Body of pancreas (tissue), 4 donors: ENCODE results near the gene E2F1.

ENCODE experiments used
- POLR2A ChIP-seq, 3 donors: fragments of 450-650 bp; IDR thresholded peaks; one replicate each; pipeline ENCODE4 v1.6.1; 2016; ENCODE audit warnings: antibody characterized with exemption in 3 of 3, mild to moderate bottlenecking in 2 of 3
- TF ChIP-seq, protein P1 (sequence below), 7 experiments: fragments of 450-650 bp in 4 of 7; fragments of 200-600 bp in 3 of 7; sonication (generic) in 3 of 7; IDR thresholded peaks; one replicate each; pipeline ENCODE4 v1.5.1; 2016 to 2019; ENCODE audit warnings: antibody characterized with exemption in 7 of 7

DNA sequence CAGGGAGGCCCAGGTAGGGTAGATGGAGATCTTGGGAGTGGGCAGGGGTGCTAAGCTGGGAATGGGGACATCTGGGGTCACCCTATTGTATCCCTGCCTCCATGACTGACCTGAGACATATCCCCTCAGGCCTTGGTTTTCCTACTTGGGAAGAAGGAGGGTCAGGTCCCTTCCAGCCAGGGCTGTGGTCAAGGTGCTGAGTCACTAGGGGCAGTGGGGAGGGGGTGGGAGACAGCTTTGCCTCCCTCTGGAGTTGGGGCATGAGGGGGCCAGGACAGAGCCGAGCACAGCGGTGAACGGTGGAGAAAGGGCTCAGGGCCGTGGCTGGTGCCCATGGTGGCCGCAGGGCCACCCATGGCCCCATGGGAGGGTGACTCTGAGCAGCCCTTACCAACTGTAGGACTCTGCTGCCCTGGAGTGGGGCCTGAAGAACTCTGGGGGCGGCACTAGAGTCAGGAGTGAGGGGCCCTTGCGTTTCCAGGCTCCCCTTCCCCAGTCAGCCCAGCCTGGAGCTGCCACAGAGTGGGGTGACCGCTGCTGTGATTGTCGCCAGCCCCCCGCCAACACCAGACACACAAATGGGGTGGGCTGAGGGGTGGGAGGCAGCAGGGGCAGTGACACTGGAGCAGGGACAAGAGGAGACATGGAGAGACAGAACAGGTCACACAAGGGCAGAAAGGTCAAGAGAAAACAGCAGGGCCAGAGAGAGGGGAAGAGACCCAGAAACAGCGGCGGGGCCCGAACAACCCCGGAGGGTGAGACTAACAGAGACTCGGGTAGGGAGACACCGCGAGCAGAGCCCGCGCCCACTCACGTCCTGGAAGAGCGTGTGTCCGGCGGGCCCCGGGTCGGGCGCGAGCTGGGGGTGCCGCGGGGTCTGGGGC, 12.5 kb downstream of the E2F1 start:
- TF ChIP-seq, protein P1, sequence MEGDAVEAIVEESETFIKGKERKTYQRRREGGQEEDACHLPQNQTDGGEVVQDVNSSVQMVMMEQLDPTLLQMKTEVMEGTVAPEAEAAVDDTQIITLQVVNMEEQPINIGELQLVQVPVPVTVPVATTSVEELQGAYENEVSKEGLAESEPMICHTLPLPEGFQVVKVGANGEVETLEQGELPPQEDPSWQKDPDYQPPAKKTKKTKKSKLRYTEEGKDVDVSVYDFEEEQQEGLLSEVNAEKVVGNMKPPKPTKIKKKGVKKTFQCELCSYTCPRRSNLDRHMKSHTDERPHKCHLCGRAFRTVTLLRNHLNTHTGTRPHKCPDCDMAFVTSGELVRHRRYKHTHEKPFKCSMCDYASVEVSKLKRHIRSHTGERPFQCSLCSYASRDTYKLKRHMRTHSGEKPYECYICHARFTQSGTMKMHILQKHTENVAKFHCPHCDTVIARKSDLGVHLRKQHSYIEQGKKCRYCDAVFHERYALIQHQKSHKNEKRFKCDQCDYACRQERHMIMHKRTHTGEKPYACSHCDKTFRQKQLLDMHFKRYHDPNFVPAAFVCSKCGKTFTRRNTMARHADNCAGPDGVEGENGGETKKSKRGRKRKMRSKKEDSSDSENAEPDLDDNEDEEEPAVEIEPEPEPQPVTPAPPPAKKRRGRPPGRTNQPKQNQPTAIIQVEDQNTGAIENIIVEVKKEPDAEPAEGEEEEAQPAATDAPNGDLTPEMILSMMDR (IDR thresholded peaks at IDR 0.05), result no peak
- no peak for TF ChIP-seq POLR2A (IDR thresholded peaks at IDR 0.05)
